Measurements from ENCODE around the gene MPRIP.
A peak's percentile ranks its signal among the peaks of the same experiment; 100 is the strongest.

MPRIP gene

GRCh38 chr17:17033466-17033865, 8.8 kb upstream of the MPRIP start:
- H3K27ac ChIP-seq: no peak overlapping the region
- no peak for TF ChIP-seq CTCF (conservative IDR thresholded peaks at IDR 0.05)

- TF ChIP-seq CTCF (conservative IDR thresholded peaks at IDR 0.05): no peak
- no peak overlapping the region for H3K27ac ChIP-seq
These were observed 8.2 kb upstream of the MPRIP start for GRCh38 chr17:17034026-17034425.

GRCh38 chr17:17034496-17035075, 7.7 kb upstream of the MPRIP start:
- H3K27ac ChIP-seq: no peak overlapping the region
- TF ChIP-seq CTCF (conservative IDR thresholded peaks at IDR 0.05): no peak

GRCh38 chr17:17035490-17035889, 6.8 kb upstream of the MPRIP start:
- H3K27ac ChIP-seq: no peak overlapping the region
- TF ChIP-seq CTCF (conservative IDR thresholded peaks at IDR 0.05): no peak

GRCh38 chr17:17035920-17036523, 6.2 kb upstream of the MPRIP start:
- no peak for TF ChIP-seq CTCF (conservative IDR thresholded peaks at IDR 0.05)
- peak overlapping the region; percentile 37; the same call in 1 of the 2 replicates for H3K27ac ChIP-seq

GRCh38 chr17:17036524-17036998, 5.7 kb upstream of the MPRIP start:
- H3K27ac ChIP-seq: peak overlapping the region; percentile 37

GRCh38 chr17:17039911-17040310, 2.3 kb upstream of the MPRIP start:
- no peak for TF ChIP-seq CTCF (conservative IDR thresholded peaks at IDR 0.05)
- no peak overlapping the region for H3K27ac ChIP-seq

More at GRCh38 chr17:17036524-17036998, 5.7 kb upstream of the MPRIP start:
- no peak for TF ChIP-seq CTCF (conservative IDR thresholded peaks at IDR 0.05)
